H1 (cell line): ENCODE data around the gene INTS1. TPM values are rescaled to one million over a fixed set of nuclear protein-coding genes. Genes with fewer than 3 reads are reported as not detected.

Experiments
- CTCF ChIA-PET: fragments of 300-600 bp; sonication (Branson Sonifier 250); formaldehyde crosslinking; loops from one replicate; lab custom pipeline; 2021; ENCODE audit not compliant: partially characterized antibody; lab: Charles Lee
- POLR2A ChIA-PET: fragments of 300-600 bp; sonication (Branson Sonifier 250); formaldehyde crosslinking; loops from one replicate; lab custom pipeline; 2021; ENCODE audit warnings: inconsistent platforms; ENCODE audit not compliant: partially characterized antibody; lab: Charles Lee
- DNase-seq, 2 experiments: peaks; one replicate each; pipeline versions ENCODE4 v3.0.0 to v3.0.0-alpha.2; 2010 to 2022; ENCODE audit warnings: low spot score in 2 of 2, low read depth in 1 of 2, mixed read lengths in 1 of 2
- FAIRE-seq: peaks from 2 replicates; lab custom pipeline; 2011; peaks lifted over from hg19 to GRCh38; lab: Jason Lieb, UNC
- H2AFZ ChIP-seq: 2 replicates; pipeline ENCODE4 v1.8.1; 2012; ENCODE audit warnings: low read length, inconsistent platforms
- H2AK5ac ChIP-seq: 2 replicates; pipeline ENCODE4 v1.6.1; 2013; ENCODE audit warnings: low read depth, low read length
- H2BK120ac ChIP-seq: replicated peaks from 2 replicates; pipeline ENCODE3; 2013; ENCODE audit warnings: low read depth, low read length, inconsistent platforms
- H2BK12ac ChIP-seq: 2 replicates; pipeline ENCODE4 v1.6.1; 2013; ENCODE audit warnings: low read depth, low read length
- H2BK15ac ChIP-seq: 2 replicates; pipeline ENCODE4 v1.6.1; 2013; ENCODE audit warnings: low read length
- H2BK20ac ChIP-seq: 2 replicates; pipeline ENCODE4 v1.6.1; 2013; ENCODE audit warnings: low read length
- H2BK5ac ChIP-seq: 2 replicates; pipeline ENCODE4 v1.6.1; 2013; ENCODE audit warnings: low read depth, low read length
- H3K14ac ChIP-seq: 2 replicates; pipeline ENCODE4 v1.6.1; 2013; ENCODE audit warnings: inconsistent platforms; ENCODE audit not compliant: insufficient read length
- H3K18ac ChIP-seq: 2 replicates; pipeline ENCODE4 v1.6.1; 2013; ENCODE audit warnings: low read length; ENCODE audit errors: extremely low read depth
- H3K23ac ChIP-seq: 2 replicates; pipeline ENCODE4 v1.6.1; 2013; ENCODE audit warnings: inconsistent platforms; ENCODE audit not compliant: insufficient read length
- H3K23me2 ChIP-seq: 2 replicates; pipeline ENCODE4 v1.6.1; 2013; ENCODE audit warnings: low read depth, low read length
- H3K27ac ChIP-seq: 2 replicates; pipeline ENCODE4 v1.6.1; 2011; ENCODE audit warnings: low read depth, low read length, inconsistent platforms
- H3K27me3 ChIP-seq, 4 experiments: replicated peaks in 1 of 4; 1 replicate in 1 of 4; 2 replicates in 3 of 4; pipeline versions ENCODE4 v1.6.1 to v1.8.1; 2011 to 2013; ENCODE audit warnings: low read length in 3 of 4, mild to moderate bottlenecking in 3 of 4, inconsistent platforms in 2 of 4, mixed read lengths in 2 of 4, moderate library complexity in 1 of 4; ENCODE audit not compliant: control insufficient read depth in 3 of 4, insufficient read depth in 3 of 4; ENCODE audit errors: extremely low read depth in 1 of 4
- H3K36me3 ChIP-seq, 4 experiments: 2 replicates each; pipeline versions ENCODE4 v1.6.1 to v1.8.1; 2011 to 2013; ENCODE audit warnings: mild to moderate bottlenecking in 4 of 4, low read length in 3 of 4, moderate library complexity in 2 of 4, control low read depth in 1 of 4, inconsistent platforms in 1 of 4; ENCODE audit not compliant: insufficient read depth in 4 of 4, control insufficient read depth in 2 of 4
- H3K4ac ChIP-seq: replicated peaks from 2 replicates; pipeline ENCODE3; 2013; ENCODE audit warnings: low read length, low read depth, mixed read lengths, inconsistent platforms; ENCODE audit not compliant: insufficient read length
- H3K4me1 ChIP-seq, 4 experiments: replicated peaks in 1 of 4; 1 replicate in 1 of 4; 2 replicates in 3 of 4; pipeline versions ENCODE4 v1.6.1 to v1.8.1; 2011 to 2013; ENCODE audit warnings: low read length in 3 of 4, inconsistent platforms in 2 of 4, mixed read lengths in 1 of 4; ENCODE audit not compliant: insufficient read depth in 4 of 4, control insufficient read depth in 3 of 4
- H3K4me2 ChIP-seq, 2 experiments: 2 replicates each; pipeline versions ENCODE4 v1.6.1 to v1.8.1; 2011 to 2013; ENCODE audit warnings: low read depth in 2 of 2, low read length in 2 of 2, control low read depth in 1 of 2, inconsistent platforms in 1 of 2, mild to moderate bottlenecking in 1 of 2; ENCODE audit not compliant: insufficient read depth in 1 of 2
- H3K4me3 ChIP-seq, 4 experiments: fragments of 200-600, 300-600 bp in 1 of 4; sonication (generic), shearing (Covaris generic), sonication (Bioruptor Twin) in 1 of 4; 2 replicates each; pipeline versions ENCODE4 v1.5.1 to v1.8.1; 2011 to 2016; ENCODE audit warnings: low read length in 4 of 4, low read depth in 3 of 4, control low read depth in 2 of 4, inconsistent platforms in 2 of 4, mild to moderate bottlenecking in 2 of 4, mixed read lengths in 1 of 4, moderate library complexity in 1 of 4; ENCODE audit not compliant: insufficient read depth in 2 of 4; ENCODE audit errors: extremely low read depth in 1 of 4
- H3K56ac ChIP-seq: replicated peaks from 2 replicates; pipeline ENCODE3; 2013; ENCODE audit warnings: low read depth, mild to moderate bottlenecking, mixed read lengths, low read length, inconsistent platforms; ENCODE audit not compliant: insufficient read length
- H3K79me1 ChIP-seq: 2 replicates; pipeline ENCODE4 v1.6.1; 2013; ENCODE audit warnings: low read depth, low read length, control low read depth
- H3K79me2 ChIP-seq, 2 experiments: 2 replicates each; pipeline versions ENCODE4 v1.6.1 to v1.8.1; 2012 to 2013; ENCODE audit warnings: low read length in 2 of 2, mild to moderate bottlenecking in 2 of 2, inconsistent platforms in 1 of 2; ENCODE audit not compliant: insufficient read depth in 2 of 2, control insufficient read depth in 1 of 2
- H3K9ac ChIP-seq, 4 experiments: replicated peaks in 1 of 4; 1 replicate in 1 of 4; 2 replicates in 3 of 4; pipeline versions ENCODE4 v1.6.1 to v1.8.1; 2011 to 2013; ENCODE audit warnings: low read depth in 3 of 4, low read length in 3 of 4, control low read depth in 2 of 4, mild to moderate bottlenecking in 2 of 4, moderate library complexity in 2 of 4, inconsistent platforms in 1 of 4; ENCODE audit errors: extremely low read depth in 1 of 4
- H3K9me3 ChIP-seq, 2 experiments: 2 replicates each; pipeline versions ENCODE4 v1.6.1 to v1.8.1; 2012 to 2013; ENCODE audit warnings: mild to moderate bottlenecking in 2 of 2, moderate library complexity in 2 of 2, control low read depth in 1 of 2, inconsistent platforms in 1 of 2, low read depth in 1 of 2, low read length in 1 of 2, mixed read lengths in 1 of 2; ENCODE audit not compliant: insufficient read depth in 2 of 2
- H4K20me1 ChIP-seq, 2 experiments: replicated peaks in 1 of 2; 2 replicates each; pipeline versions ENCODE3 to v1.8.1; 2011 to 2013; ENCODE audit warnings: inconsistent platforms in 2 of 2, low read length in 2 of 2, mild to moderate bottlenecking in 1 of 2; ENCODE audit not compliant: insufficient read depth in 2 of 2, control insufficient read depth in 1 of 2
- H4K5ac ChIP-seq: 2 replicates; pipeline ENCODE4 v1.6.1; 2013; ENCODE audit warnings: low read length, low read depth, mixed read lengths, inconsistent platforms; ENCODE audit not compliant: insufficient read length
- H4K8ac ChIP-seq: 2 replicates; pipeline ENCODE4 v1.8.0; 2013; ENCODE audit warnings: mild to moderate bottlenecking, moderate library complexity, low read length, inconsistent platforms; ENCODE audit not compliant: insufficient read depth; ENCODE audit errors: extremely low read depth
- H4K91ac ChIP-seq: replicated peaks from 2 replicates; pipeline ENCODE3; 2013; ENCODE audit warnings: low read length, mixed read lengths, inconsistent platforms; ENCODE audit not compliant: insufficient read length
- ATF3 ChIP-seq: IDR thresholded peaks from 2 replicates; pipeline ENCODE4 v1.6.1; 2011; ENCODE audit warnings: low read depth, mild to moderate bottlenecking, low read length; ENCODE audit not compliant: insufficient read depth
- CREB1 ChIP-seq: IDR thresholded peaks from 2 replicates; pipeline ENCODE4 v1.6.1; 2012; ENCODE audit warnings: inconsistent platforms
- EP300 ChIP-seq, 2 experiments: IDR thresholded peaks; 1 replicate in 1 of 2; 2 replicates in 1 of 2; pipeline ENCODE4 v1.6.1; 2011 to 2012; ENCODE audit warnings: low read depth in 2 of 2, low read length in 2 of 2, mild to moderate bottlenecking in 2 of 2, borderline replicate concordance in 1 of 2, inconsistent platforms in 1 of 2, moderate library complexity in 1 of 2
- HDAC2 ChIP-seq, 2 experiments: fragments of 300-600 bp in 1 of 2; sonication (generic) in 1 of 2; IDR thresholded peaks; 2 replicates each; pipeline ENCODE4 v1.6.1; 2011 to 2012; ENCODE audit warnings: low read depth in 2 of 2, low read length in 2 of 2, mild to moderate bottlenecking in 2 of 2, moderate library complexity in 2 of 2, borderline replicate concordance in 1 of 2, inconsistent platforms in 1 of 2
- KDM1A ChIP-seq: fragments of 200-600, 300-600 bp; sonication (generic); IDR thresholded peaks from 2 replicates; pipeline ENCODE4 v1.7.1; 2016; ENCODE audit warnings: mild to moderate bottlenecking, low read length, borderline replicate concordance
- KDM4A ChIP-seq: IDR thresholded peaks from one replicate; pipeline ENCODE4 v1.7.1; 2012; ENCODE audit warnings: low read depth, mild to moderate bottlenecking, moderate library complexity, low read length, inconsistent platforms; ENCODE audit not compliant: severe bottlenecking
- SP1 ChIP-seq: IDR thresholded peaks from 2 replicates; pipeline ENCODE4 v1.6.1; 2011; ENCODE audit warnings: low read depth, low read length
- SP2 ChIP-seq: IDR thresholded peaks from 2 replicates; pipeline ENCODE4 v1.6.1; 2012; ENCODE audit warnings: mild to moderate bottlenecking, low read length, inconsistent platforms
- SP4 ChIP-seq: IDR thresholded peaks from 2 replicates; pipeline ENCODE4 v1.6.1; 2012; ENCODE audit warnings: low read length, inconsistent platforms
- TEAD4 ChIP-seq: IDR thresholded peaks from 2 replicates; pipeline ENCODE4 v1.6.1; 2012; ENCODE audit warnings: low read depth, low read length, inconsistent platforms, mixed read lengths
- WGBS, 2 experiments: shearing (Covaris generic) in 1 of 2; methylation state at CpG; one replicate each; pipeline versions ENCODE4 v1.1.6 to v1.1.7; 2013 to 2015; ENCODE audit warnings: low lambda C conversion rate in 2 of 2, mixed read lengths in 2 of 2, inconsistent platforms in 1 of 2, low coverage in 1 of 2, missing lambda C conversion rate in 1 of 2; ENCODE audit not compliant: insufficient replicate concordance in 2 of 2, insufficient coverage in 1 of 2, insufficient read length in 1 of 2; ENCODE audit errors: extremely low coverage in 1 of 2, missing lambda C conversion rate in 1 of 2; 5-methylcytosine and 5-hydroxymethylcytosine counted together
- polyA plus RNA-seq, 7 experiments: library from polyadenylated mRNA; depleted of rRNA in 3 of 7; stranded (reverse) in 5 of 7; unstranded in 2 of 7; fragments of >200 nt in 5 of 7; fragments of 200-250 nt in 2 of 7; gene quantifications; 1 replicate in 5 of 7; 2 replicates in 1 of 7; 4 replicates in 1 of 7; pipeline versions ENCODE4 v1.2.1 to v1.2.3, GENCODE V29; 2011 to 2013; ENCODE audit warnings: missing spikeins in 2 of 7, mixed read lengths in 2 of 7
- total RNA-seq: library from RNA; stranded (reverse); fragmentation: NEBNext Ultra II Directional; extraction: Animal tissue kit (Norgen Biotek cat#: 25700); gene quantifications from 2 replicates; pipeline ENCODE4 v1.2.1, GENCODE V29; 2021

The INTS1 gene
- total and polyA plus RNA-seq, 2 of the 8 experiments (the other 6 are each of a cell fraction or from before 2014, with no cell fraction given): 76.9 to 104 TPM

- CTCF ChIA-PET: interaction anchor here (0.9 to 3.7 kb wide), 6 partner anchors 12 to 69 kb away, joined by 3 to 15 read pairs (median 4); partner anchors contain the start of gene TMEM184A
Observed at GRCh38 chr7:1543826-1544177, 39.6 kb upstream of the INTS1 start.

More at GRCh38 chr7:1543826-1544177, 39.6 kb upstream of the INTS1 start:
- Histone ChIP-seq H3K4me1 (no peaks in the 10 kb centered on the region), H3K56ac (no peak overlapping the region), H3K79me1 (no peaks in the 10 kb centered on the region; the same call in 1 of the 2 replicates), H3K4me2 (no peak overlapping the region), H3K18ac (no peak overlapping the region), H2BK120ac (no peak overlapping the region), H4K8ac (no peak overlapping the region), H4K20me1 (peaks cover 0 to 8% of the 10 kb centered on the region in 2 experiments), H3K23ac (no peak overlapping the region), H2BK12ac (no peak overlapping the region), H2AK5ac (no peak overlapping the region), H2BK15ac (no peak overlapping the region), H3K23me2 (no peaks in the 10 kb centered on the region), H4K5ac (no peak overlapping the region), H3K27ac (no peak overlapping the region), H3K36me3 (peaks cover 0 to 17% (median 0%) of the 10 kb centered on the region in 4 experiments; a peak in 4 of 8 replicates), H3K27me3 (no peaks in the 10 kb centered on the region), H3K9me3 (no peaks in the 10 kb centered on the region), H3K4ac (no peak overlapping the region), H4K91ac (no peak overlapping the region), H3K14ac (no peak overlapping the region), H2BK5ac (no peak overlapping the region), H2AFZ (no peak overlapping the region), H3K79me2 (peaks cover 0 to 4% of the 10 kb centered on the region in 2 experiments; a peak in 2 of 4 replicates), H3K4me3 (no peak overlapping the region), H2BK20ac (no peak overlapping the region), H3K9ac (no peak overlapping the region)
- DNase-seq (no peak), FAIRE-seq (no peak)
- POLR2A ChIA-PET: interaction anchor here (0.6 to 4.9 kb wide), 4 partner anchors 10 to 38 kb away, joined by 3 to 26 read pairs (median 4); no protein-coding TSS in a partner anchor
- TF ChIP-seq KDM1A (no peak), KDM4A (no peak), EP300 (IDR thresholded peaks at IDR 0.05; ENCODE audit: borderline replicate concordance in 1 of 2, low read depth in 2 of 2, low read length in 2 of 2) (no peak), SP4 (no peak), TEAD4 (no peak), ATF3 (no peak), HDAC2 (IDR thresholded peaks at IDR 0.05; ENCODE audit: borderline replicate concordance in 1 of 2, low read depth in 2 of 2, low read length in 2 of 2) (no peak), SP1 (no peak), SP2 (no peak), CREB1 (no peak)
- 92% methylated on average over 5 of the region's 6 CpGs; no CpG with 5 or more reads in 1 of the 2 experiments for WGBS, 2 experiments
